Gastrocnemius medialis (tissue), 4 donors: Measurements from ENCODE around the gene IL21. TPM values are rescaled to one million over a fixed set of nuclear protein-coding genes. Genes with fewer than 3 reads are reported as not detected.

Experiments used
- ATAC-seq, 2 donors: fragments of 150-250 bp; one replicate each; pipeline ENCODE4 v1.9.1; 2016
- DNase-seq, 2 donors: peaks; one replicate each; pipeline ENCODE4 v3.0.0-alpha.2; 2019
- H3K27ac ChIP-seq, 4 donors: fragments of 200-600 bp; sonication (generic); 1 replicate in 1 of 4; 2 replicates in 3 of 4; pipeline ENCODE4 v1.5.1; 2016 to 2018; ENCODE audit warnings: mild to moderate bottlenecking in 2 of 4, moderate library complexity in 1 of 4
- H3K27me3 ChIP-seq, 3 donors: fragments of 200-600 bp; sonication (generic) in 2 of 3; 1 replicate in 1 of 3; 2 replicates in 2 of 3; pipeline versions ENCODE4 v1.5.1 to v1.6.0; 2016 to 2019; ENCODE audit warnings: mild to moderate bottlenecking in 1 of 3, moderate library complexity in 1 of 3
- H3K36me3 ChIP-seq, 2 donors: fragments of 200-600 bp; sonication (generic) in 1 of 2; one replicate each; pipeline ENCODE4 v1.5.1; 2017 to 2018
- H3K4me1 ChIP-seq, 2 donors: fragments of 200-600 bp; sonication (generic) in 1 of 2; one replicate each; pipeline ENCODE4 v1.5.1; 2016 to 2017; ENCODE audit warnings: mild to moderate bottlenecking in 2 of 2
- H3K4me3 ChIP-seq, 4 donors: fragments of 200-600 bp; sonication (generic) in 3 of 4; 1 replicate in 1 of 4; 2 replicates in 3 of 4; pipeline ENCODE4 v1.5.1; 2016 to 2019; ENCODE audit warnings: mild to moderate bottlenecking in 2 of 4
- H3K9me3 ChIP-seq, 3 donors: fragments of 200-600 bp; sonication (generic) in 2 of 3; 1 replicate in 1 of 3; 2 replicates in 2 of 3; pipeline ENCODE4 v1.5.1; 2016 to 2019
- CTCF ChIP-seq, 5 experiments: fragments of 450-650 bp in 3 of 5; fragments of 200-600 bp in 2 of 5; sonication (generic) in 2 of 5; IDR thresholded peaks in 4 of 5; conservative IDR thresholded peaks in 1 of 5; 1 replicate in 4 of 5; 2 replicates in 1 of 5; pipeline ENCODE4 v1.5.1; 2016 to 2019; ENCODE audit warnings: antibody characterized with exemption in 5 of 5, mild to moderate bottlenecking in 3 of 5, moderate library complexity in 3 of 5
- POLR2A ChIP-seq, 2 donors: fragments of 450-650 bp; IDR thresholded peaks; one replicate each; pipeline ENCODE4 v1.6.1; 2017; ENCODE audit warnings: antibody characterized with exemption in 2 of 2, mild to moderate bottlenecking in 2 of 2, moderate library complexity in 2 of 2
- in situ Hi-C, 4 donors: fragments of 200-750 bp; cut with MboI; loops; one replicate each; pipeline versions ENCODE4 v1.15.0 to v1.8.0; 2017; ENCODE audit warnings: low sequenced_read_pairs in 4 of 4
- intact Hi-C: fragments of 100-400 bp; cut with DNase I; formaldehyde crosslinking; loops from one replicate; pipeline ENCODE4 v1.15.1; 2023; ENCODE audit warnings: low total_unique reads
- total RNA-seq, 4 donors: library from RNA; depleted of rRNA; stranded (reverse); fragments of >200 nt; gene quantifications; one replicate each; pipeline versions ENCODE4 v1.1.0 to v1.2.3, GENCODE V29; 2016

The IL21 gene
- total RNA-seq, 4 donors from 2014 or later, result not detected

GRCh38 chr4:122617597-122618593, 3.0 kb downstream of the IL21 start:
- DNase-seq, result no peak
- intact Hi-C loops (no loop called here), in situ Hi-C loops (no loop called here)
- Histone ChIP-seq H3K27ac (no peak overlapping the region), H3K27me3 (no peaks in the 10 kb centered on the region), H3K9me3 (no peaks in the 10 kb centered on the region), H3K4me1 (no peaks in the 10 kb centered on the region), H3K4me3 (no peak overlapping the region), H3K36me3 (no peaks in the 10 kb centered on the region)
- TF ChIP-seq POLR2A (IDR thresholded peaks at IDR 0.05) (no peak), CTCF (IDR thresholded peaks at IDR 0.05 in 4 of 5, conservative IDR thresholded peaks at IDR 0.05 in 1 of 5) (no peak)
- no peak for ATAC-seq

GRCh38 chr4:122616915-122617596, 3.8 kb downstream of the IL21 start:
- Histone ChIP-seq H3K27ac (no peak overlapping the region), H3K4me1 (no peaks in the 10 kb centered on the region), H3K4me3 (no peak overlapping the region), H3K27me3 (no peaks in the 10 kb centered on the region), H3K36me3 (no peaks in the 10 kb centered on the region), H3K9me3 (no peaks in the 10 kb centered on the region)
- intact Hi-C loops (no loop called here), in situ Hi-C loops (no loop called here)
- no peak for TF ChIP-seq POLR2A (IDR thresholded peaks at IDR 0.05)
- TF ChIP-seq CTCF (IDR thresholded peaks at IDR 0.05 in 4 of 5, conservative IDR thresholded peaks at IDR 0.05 in 1 of 5), result no peak
- ATAC-seq (no peak), DNase-seq (no peak)

GRCh38 chr4:122614621-122615020, 6.2 kb downstream of the IL21 start:
- no peak for ATAC-seq

GRCh38 chr4:122612540-122612939, 8.3 kb downstream of the IL21 start:
- H3K9me3 ChIP-seq, result no peaks in the 10 kb centered on the region
- H3K4me3 ChIP-seq, result no peak overlapping the region
- no peak for ATAC-seq
- H3K27me3 ChIP-seq, result no peaks in the 10 kb centered on the region
- DNase-seq, result no peak
- H3K27ac ChIP-seq, result no peak overlapping the region
- H3K4me1 ChIP-seq, result no peaks in the 10 kb centered on the region
- in situ Hi-C loops, result no loop called here
- no peak for TF ChIP-seq POLR2A (IDR thresholded peaks at IDR 0.05)
- no peak for TF ChIP-seq CTCF (IDR thresholded peaks at IDR 0.05 in 4 of 5, conservative IDR thresholded peaks at IDR 0.05 in 1 of 5)
- H3K36me3 ChIP-seq, result no peaks in the 10 kb centered on the region
- intact Hi-C loops, result no loop called here

More at GRCh38 chr4:122614621-122615020, 6.2 kb downstream of the IL21 start:
- intact Hi-C loops (no loop called here), in situ Hi-C loops (no loop called here)
- no peaks in the 10 kb centered on the region for H3K9me3 ChIP-seq
- TF ChIP-seq CTCF (IDR thresholded peaks at IDR 0.05 in 4 of 5, conservative IDR thresholded peaks at IDR 0.05 in 1 of 5) (no peak), POLR2A (IDR thresholded peaks at IDR 0.05) (no peak)
- no peaks in the 10 kb centered on the region for H3K4me1 ChIP-seq
- H3K27me3 ChIP-seq, result no peaks in the 10 kb centered on the region
- H3K36me3 ChIP-seq, result no peaks in the 10 kb centered on the region
- no peak overlapping the region for H3K4me3 ChIP-seq
- DNase-seq, result no peak
- no peak overlapping the region for H3K27ac ChIP-seq
